Trophoblast cell (in vitro differentiated cells and primary cell): Measurements from ENCODE around the gene KIAA0930.
A peak's percentile ranks its signal among the peaks of the same experiment; 100 is the strongest.

Source experiments
- DNase-seq, 2 donors: peaks; one replicate each; pipeline ENCODE4 v3.0.0-alpha.2; 2016
- H2AFZ ChIP-seq: 2 replicates; pipeline ENCODE4 v1.6.1; 2013; ENCODE audit warnings: low read length, moderate library complexity, mild to moderate bottlenecking; ENCODE audit not compliant: insufficient read depth, poor library complexity
- H2AK5ac ChIP-seq: 2 replicates; pipeline ENCODE4 v1.6.1; 2013; ENCODE audit warnings: mild to moderate bottlenecking, low read length
- H2BK120ac ChIP-seq: 2 replicates; pipeline ENCODE4 v1.6.1; 2013; ENCODE audit warnings: low read length, mild to moderate bottlenecking, moderate library complexity; ENCODE audit not compliant: insufficient read depth, poor library complexity
- H2BK12ac ChIP-seq: 2 replicates; pipeline ENCODE4 v1.6.1; 2013; ENCODE audit warnings: mild to moderate bottlenecking, low read length, moderate library complexity
- H2BK5ac ChIP-seq: 2 replicates; pipeline ENCODE4 v1.6.1; 2013; ENCODE audit warnings: low read length, low read depth, moderate library complexity, mild to moderate bottlenecking; ENCODE audit not compliant: poor library complexity
- H3K14ac ChIP-seq: 2 replicates; pipeline ENCODE4 v1.6.1; 2013; ENCODE audit warnings: mild to moderate bottlenecking, low read length
- H3K18ac ChIP-seq: 2 replicates; pipeline ENCODE4 v1.6.1; 2013; ENCODE audit warnings: mild to moderate bottlenecking, low read length
- H3K23ac ChIP-seq: 2 replicates; pipeline ENCODE4 v1.6.1; 2013; ENCODE audit warnings: low read length
- H3K27ac ChIP-seq: 2 replicates; pipeline ENCODE4 v1.5.1; 2013; ENCODE audit warnings: low read depth, mild to moderate bottlenecking, inconsistent platforms, low read length, moderate library complexity
- H3K27me3 ChIP-seq: 2 replicates; pipeline ENCODE4 v1.6.1; 2013; ENCODE audit warnings: inconsistent platforms, mild to moderate bottlenecking, low read length, moderate library complexity; ENCODE audit not compliant: insufficient read depth
- H3K36me3 ChIP-seq, 2 experiments: 1 replicate in 1 of 2; 2 replicates in 1 of 2; pipeline ENCODE4 v1.6.1; 2013; ENCODE audit warnings: low read length in 2 of 2, mild to moderate bottlenecking in 2 of 2, moderate library complexity in 1 of 2; ENCODE audit not compliant: insufficient read depth in 2 of 2, control insufficient read depth in 1 of 2
- H3K4ac ChIP-seq: 2 replicates; pipeline ENCODE4 v1.6.1; 2013; ENCODE audit warnings: low read depth, mild to moderate bottlenecking, low read length, moderate library complexity
- H3K4me1 ChIP-seq, 2 experiments: 1 replicate in 1 of 2; 2 replicates in 1 of 2; pipeline ENCODE4 v1.6.1; 2013; ENCODE audit warnings: low read length in 2 of 2, mild to moderate bottlenecking in 2 of 2, moderate library complexity in 1 of 2; ENCODE audit not compliant: insufficient read depth in 2 of 2, control insufficient read depth in 1 of 2
- H3K4me2 ChIP-seq: 2 replicates; pipeline ENCODE4 v1.6.1; 2013; ENCODE audit warnings: inconsistent platforms, mild to moderate bottlenecking, low read length, moderate library complexity
- H3K4me3 ChIP-seq: 2 replicates; pipeline ENCODE4 v1.5.1; 2013; ENCODE audit warnings: mild to moderate bottlenecking, low read depth, low read length, inconsistent platforms
- H3K79me1 ChIP-seq: one replicate; pipeline ENCODE4 v1.6.1; 2013; ENCODE audit warnings: low read length
- H3K79me2 ChIP-seq: 2 replicates; pipeline ENCODE4 v1.6.1; 2013; ENCODE audit warnings: low read length, mild to moderate bottlenecking; ENCODE audit not compliant: control insufficient read depth, insufficient read depth, poor library complexity
- H3K9ac ChIP-seq: 2 replicates; pipeline ENCODE4 v1.6.1; 2013; ENCODE audit warnings: mild to moderate bottlenecking, low read length
- H3K9me3 ChIP-seq: 2 replicates; pipeline ENCODE4 v1.6.1; 2013; ENCODE audit warnings: low read depth, mild to moderate bottlenecking, control low read depth, inconsistent platforms, low read length; ENCODE audit not compliant: insufficient read depth
- H4K12ac ChIP-seq: 2 replicates; pipeline ENCODE4 v1.6.1; 2013; ENCODE audit warnings: low read depth, mild to moderate bottlenecking, low read length, moderate library complexity
- H4K8ac ChIP-seq: 2 replicates; pipeline ENCODE4 v1.6.1; 2013; ENCODE audit warnings: low read depth, mild to moderate bottlenecking, low read length, moderate library complexity
- H4K91ac ChIP-seq: one replicate; pipeline ENCODE4 v1.6.1; 2013; ENCODE audit warnings: low read depth, mild to moderate bottlenecking, low read length, moderate library complexity
- whole genome bisulfite sequencing: extraction: QIAGEN DNeasy Blood & Tissue Kit; methylation state at CpG from one replicate; pipeline ENCODE4 v1.1.7; 2013; ENCODE audit warnings: missing lambda C conversion rate; ENCODE audit not compliant: insufficient read length, insufficient coverage; ENCODE audit errors: extremely low coverage; 5-methylcytosine and 5-hydroxymethylcytosine counted together

KIAA0930 gene

DNA sequence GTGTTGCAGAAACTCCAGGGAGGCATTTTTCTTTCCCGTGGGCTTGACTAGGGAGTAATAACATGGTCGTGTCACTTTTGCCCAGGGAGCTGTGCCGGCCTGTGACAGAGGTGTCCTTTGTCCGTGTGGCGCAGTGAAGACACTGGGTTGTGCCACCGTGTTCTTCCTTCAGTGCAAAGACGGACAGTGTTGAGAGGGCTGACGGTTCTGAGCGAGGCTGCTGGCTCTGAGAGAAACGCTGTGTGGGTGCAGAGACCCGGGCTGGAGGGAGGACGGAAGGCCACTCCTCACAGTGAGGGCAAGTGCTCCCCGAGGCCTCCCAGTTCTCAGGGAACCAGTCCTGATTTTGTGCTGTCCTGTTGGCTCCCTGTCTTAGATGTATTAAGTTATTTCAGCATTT lies 56.7 kb downstream of the KIAA0930 start:
- no peaks in the 10 kb centered on the region for H3K79me1 ChIP-seq
- no peak overlapping the region for H2AK5ac ChIP-seq
- peak overlapping the region; percentile 70 for H3K4ac ChIP-seq
- no peak overlapping the region for H3K4me2 ChIP-seq
- WGBS = no CpG with 5 or more reads among the region's 13 CpGs
- H3K4me1 ChIP-seq = peaks cover 3 to 4% of the 10 kb centered on the region in 2 experiments
- no peak for DNase-seq
- no peaks in the 10 kb centered on the region for H3K9me3 ChIP-seq
- H3K9ac ChIP-seq = no peak overlapping the region
- no peaks in the 10 kb centered on the region for H3K27me3 ChIP-seq
- no peak overlapping the region for H4K12ac ChIP-seq
- H3K27ac ChIP-seq = no peak overlapping the region
- no peak overlapping the region for H3K4me3 ChIP-seq
- no peak overlapping the region for H4K8ac ChIP-seq
- no peak overlapping the region for H2AFZ ChIP-seq
- peaks cover 35 to 56% of the 10 kb centered on the region in 2 experiments for H3K36me3 ChIP-seq
- no peak overlapping the region for H4K91ac ChIP-seq
- H3K18ac ChIP-seq = peak overlapping the region; percentile 25
- no peak overlapping the region for H2BK5ac ChIP-seq
- peaks cover 2% of the 10 kb centered on the region for H3K79me2 ChIP-seq
- no peak overlapping the region for H3K14ac ChIP-seq
- H2BK12ac ChIP-seq = no peak overlapping the region
- no peak overlapping the region for H3K23ac ChIP-seq
- no peak overlapping the region for H2BK120ac ChIP-seq

DNA sequence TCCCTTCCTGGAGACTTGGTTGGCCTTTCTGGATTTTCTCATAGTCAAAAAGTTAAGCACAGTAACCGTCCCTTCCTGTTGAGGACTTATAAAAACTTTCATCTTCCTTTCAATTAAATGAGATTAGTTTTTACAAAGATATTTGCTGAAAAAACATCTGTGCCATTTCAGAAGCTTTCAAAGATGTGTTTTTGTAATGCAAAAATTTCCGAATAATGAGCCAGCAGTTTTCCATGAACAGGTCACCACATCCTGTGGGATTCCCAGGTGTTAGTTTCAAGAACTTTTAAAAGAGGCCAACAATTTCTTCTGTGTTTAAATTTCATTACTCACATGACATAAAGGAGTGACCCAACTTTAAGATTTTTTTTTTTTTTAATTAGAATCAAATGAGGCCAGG lies 58.9 kb downstream of the KIAA0930 start:
- Histone ChIP-seq H3K79me1 (no peaks in the 10 kb centered on the region), H3K4ac (no peak overlapping the region), H3K9ac (no peak overlapping the region), H3K4me2 (no peak overlapping the region), H3K4me3 (no peak overlapping the region), H3K27me3 (no peaks in the 10 kb centered on the region), H2AK5ac (no peak overlapping the region), H2BK12ac (no peak overlapping the region), H2BK120ac (no peak overlapping the region), H3K4me1 (peaks cover 3 to 4% of the 10 kb centered on the region in 2 experiments), H4K12ac (no peak overlapping the region), H3K18ac (no peak overlapping the region), H4K8ac (no peak overlapping the region), H2BK5ac (no peak overlapping the region), H3K14ac (no peak overlapping the region), H4K91ac (no peak overlapping the region), H3K36me3 (peaks cover 40 to 63% of the 10 kb centered on the region in 2 experiments), H3K9me3 (no peaks in the 10 kb centered on the region), H2AFZ (no peak overlapping the region), H3K27ac (no peak overlapping the region), H3K79me2 (peaks cover 2% of the 10 kb centered on the region), H3K23ac (no peak overlapping the region)
- WGBS = no CpG with 5 or more reads among the region's 2 CpGs
- no peak for DNase-seq

DNA sequence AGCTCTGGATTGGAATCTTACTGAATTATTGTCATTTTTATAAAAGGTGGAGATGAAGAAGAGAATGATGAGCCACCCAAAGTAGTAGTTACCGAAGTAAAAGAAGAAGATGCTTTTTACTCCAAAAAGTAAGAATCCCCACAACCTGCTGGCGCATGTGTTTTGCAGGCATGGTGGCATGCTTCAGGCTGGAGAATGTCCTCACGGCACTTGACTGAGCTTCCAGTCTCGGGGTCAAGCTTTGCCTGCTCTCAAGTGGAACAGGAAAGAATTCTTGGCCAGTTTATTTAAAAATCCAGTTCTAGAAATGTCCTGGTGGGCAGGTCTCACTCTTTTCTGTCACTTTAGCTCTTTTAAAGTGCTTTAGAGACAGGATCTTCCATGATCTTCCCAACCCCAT lies 59.5 kb downstream of the KIAA0930 start:
- Histone ChIP-seq H3K14ac (no peak overlapping the region), H3K9ac (no peak overlapping the region), H2AFZ (no peak overlapping the region), H3K79me2 (peaks cover 2% of the 10 kb centered on the region), H2BK5ac (no peak overlapping the region), H2BK12ac (no peak overlapping the region), H4K91ac (no peak overlapping the region), H4K8ac (no peak overlapping the region), H3K4ac (no peak overlapping the region), H3K27me3 (no peaks in the 10 kb centered on the region), H3K79me1 (peaks cover 1% of the 10 kb centered on the region), H4K12ac (no peak overlapping the region), H3K23ac (no peak overlapping the region), H2AK5ac (no peak overlapping the region), H3K4me2 (no peak overlapping the region), H3K18ac (no peak overlapping the region), H2BK120ac (no peak overlapping the region), H3K36me3 (peaks cover 44 to 63% of the 10 kb centered on the region in 2 experiments), H3K4me3 (no peak overlapping the region), H3K4me1 (peaks cover 3 to 5% of the 10 kb centered on the region in 2 experiments), H3K9me3 (no peaks in the 10 kb centered on the region), H3K27ac (no peak overlapping the region)
- WGBS = no CpG with 5 or more reads among the region's 4 CpGs
- DNase-seq = no peak

DNA sequence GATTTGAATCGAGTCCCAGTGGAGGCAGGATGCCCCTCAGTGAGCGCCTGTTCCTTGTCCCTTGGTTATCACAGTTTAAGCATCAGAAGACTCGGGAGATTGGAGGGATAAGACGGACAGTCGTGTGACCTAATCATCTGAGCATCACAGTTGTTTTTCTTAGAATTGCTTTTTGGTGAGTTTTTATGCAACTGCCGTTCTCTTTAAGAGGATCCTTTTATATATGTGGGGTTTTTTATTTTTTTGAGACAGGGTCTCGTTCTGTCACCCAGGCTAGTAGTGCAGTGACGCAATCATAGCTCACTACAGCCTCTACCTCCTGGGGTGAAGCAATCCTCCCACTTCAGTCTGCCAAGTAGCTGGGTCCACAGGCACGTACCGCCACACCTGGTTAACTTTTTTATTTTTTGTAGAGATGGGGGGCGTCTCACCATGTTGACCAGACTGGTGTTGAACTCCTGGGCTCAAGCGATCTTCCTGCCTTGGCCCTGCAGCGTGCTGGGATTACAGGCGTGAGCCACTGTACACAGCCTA lies 60.5 kb downstream of the KIAA0930 start:
- H2AFZ ChIP-seq = no peak overlapping the region
- H4K12ac ChIP-seq = no peak overlapping the region
- WGBS = no CpG with 5 or more reads among the region's 14 CpGs
- no peak overlapping the region for H3K14ac ChIP-seq
- H3K18ac ChIP-seq = peak overlapping the region; percentile 80
- H3K36me3 ChIP-seq = peaks cover 41 to 60% of the 10 kb centered on the region in 2 experiments
- H3K79me2 ChIP-seq = peaks cover 2% of the 10 kb centered on the region
- no peak overlapping the region for H3K4me2 ChIP-seq
- no peak overlapping the region for H3K23ac ChIP-seq
- no peak overlapping the region for H2BK12ac ChIP-seq
- H3K4me1 ChIP-seq = peaks cover 3 to 6% of the 10 kb centered on the region in 2 experiments
- peak overlapping the region; percentile 76 for H3K4ac ChIP-seq
- peaks cover 3% of the 10 kb centered on the region for H3K79me1 ChIP-seq
- peak overlapping the region; percentile 33 for H3K9ac ChIP-seq
- peak in 1 of 2 donors; percentile 58 for DNase-seq
- no peak overlapping the region for H4K91ac ChIP-seq
- H3K27me3 ChIP-seq = no peaks in the 10 kb centered on the region
- no peak overlapping the region for H2BK5ac ChIP-seq
- H4K8ac ChIP-seq = peak overlapping the region; percentile 23
- no peak overlapping the region for H2AK5ac ChIP-seq
- no peak overlapping the region for H3K27ac ChIP-seq
- no peak overlapping the region for H3K4me3 ChIP-seq
- no peak overlapping the region for H2BK120ac ChIP-seq
- no peaks in the 10 kb centered on the region for H3K9me3 ChIP-seq
